ENCODE results near the gene DDX54.
"Not testable (repeated sequence)": the region's sequence is repeated elsewhere in the genome, so short reads cannot be mapped to it uniquely, and the experiment has no call there.

DDX54 gene

DNA sequence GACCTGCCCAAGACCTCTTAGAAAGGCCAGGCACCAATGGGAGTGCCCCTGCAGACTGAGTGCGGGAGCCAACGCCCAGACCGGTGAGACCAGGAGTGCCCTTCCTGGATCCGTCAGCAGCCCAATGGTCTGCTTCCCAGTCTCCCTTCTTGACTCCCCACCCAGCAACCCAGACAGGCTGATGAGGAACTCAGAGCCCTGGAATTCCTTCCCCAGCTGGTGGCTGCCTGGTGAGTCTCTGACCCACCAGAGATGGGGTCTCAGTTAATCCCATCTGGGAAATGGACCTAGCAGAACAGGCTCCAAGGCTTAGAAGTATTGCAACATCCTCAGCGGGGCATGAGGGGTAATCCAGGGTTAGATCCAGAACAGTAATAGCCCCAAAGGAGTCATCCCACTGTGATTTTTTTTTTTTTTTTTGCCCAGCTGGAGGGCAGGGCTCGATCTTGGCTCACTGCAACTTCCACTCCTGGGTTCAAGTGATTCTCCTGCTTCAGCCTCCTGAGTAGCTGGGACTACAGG is 48.2 kb downstream of the DDX54 start:
- peak; percentile 15 for DNase-seq

DNA sequence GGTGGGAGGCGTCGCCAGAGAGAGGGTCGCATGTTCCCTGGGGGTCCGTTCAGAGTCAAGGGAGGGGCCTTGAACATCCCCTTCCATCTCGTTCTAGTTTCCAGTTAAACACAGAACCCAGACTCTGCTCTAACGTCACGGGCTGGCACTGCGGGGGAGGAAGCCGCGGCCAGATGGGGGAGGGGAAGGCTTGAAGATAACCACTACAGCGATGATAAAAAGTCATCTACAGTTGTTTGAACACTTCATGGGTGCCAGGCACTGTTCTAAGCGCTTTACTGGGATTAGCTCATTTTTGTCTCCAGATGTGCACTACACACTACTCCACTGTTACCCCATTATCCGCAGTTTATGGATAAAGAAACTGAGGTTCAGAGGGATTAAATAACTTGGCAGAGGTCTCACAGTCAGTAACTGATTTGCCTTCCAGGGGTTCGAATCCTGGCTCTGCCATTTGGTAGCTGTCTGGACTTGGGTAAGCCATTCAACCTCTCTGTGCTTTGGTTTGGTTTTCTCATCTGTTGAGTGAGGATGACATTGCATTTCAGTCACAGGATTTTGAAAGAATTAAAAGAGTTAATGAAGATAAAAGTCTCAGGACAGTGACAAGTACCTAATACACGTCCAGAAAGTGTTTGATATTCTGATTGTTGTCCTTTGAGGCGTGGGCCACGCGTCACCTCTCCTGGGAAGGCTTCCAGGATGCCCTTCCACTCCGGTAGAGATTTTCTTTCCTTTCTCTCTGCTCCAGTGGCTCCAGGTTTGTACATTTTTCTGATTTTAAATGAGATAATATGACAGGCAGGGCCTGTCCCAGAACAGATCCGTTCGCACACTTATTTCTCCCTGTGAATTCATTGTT is 48.9 kb downstream of the DDX54 start:
- peak; percentile 66 for DNase-seq

DNA sequence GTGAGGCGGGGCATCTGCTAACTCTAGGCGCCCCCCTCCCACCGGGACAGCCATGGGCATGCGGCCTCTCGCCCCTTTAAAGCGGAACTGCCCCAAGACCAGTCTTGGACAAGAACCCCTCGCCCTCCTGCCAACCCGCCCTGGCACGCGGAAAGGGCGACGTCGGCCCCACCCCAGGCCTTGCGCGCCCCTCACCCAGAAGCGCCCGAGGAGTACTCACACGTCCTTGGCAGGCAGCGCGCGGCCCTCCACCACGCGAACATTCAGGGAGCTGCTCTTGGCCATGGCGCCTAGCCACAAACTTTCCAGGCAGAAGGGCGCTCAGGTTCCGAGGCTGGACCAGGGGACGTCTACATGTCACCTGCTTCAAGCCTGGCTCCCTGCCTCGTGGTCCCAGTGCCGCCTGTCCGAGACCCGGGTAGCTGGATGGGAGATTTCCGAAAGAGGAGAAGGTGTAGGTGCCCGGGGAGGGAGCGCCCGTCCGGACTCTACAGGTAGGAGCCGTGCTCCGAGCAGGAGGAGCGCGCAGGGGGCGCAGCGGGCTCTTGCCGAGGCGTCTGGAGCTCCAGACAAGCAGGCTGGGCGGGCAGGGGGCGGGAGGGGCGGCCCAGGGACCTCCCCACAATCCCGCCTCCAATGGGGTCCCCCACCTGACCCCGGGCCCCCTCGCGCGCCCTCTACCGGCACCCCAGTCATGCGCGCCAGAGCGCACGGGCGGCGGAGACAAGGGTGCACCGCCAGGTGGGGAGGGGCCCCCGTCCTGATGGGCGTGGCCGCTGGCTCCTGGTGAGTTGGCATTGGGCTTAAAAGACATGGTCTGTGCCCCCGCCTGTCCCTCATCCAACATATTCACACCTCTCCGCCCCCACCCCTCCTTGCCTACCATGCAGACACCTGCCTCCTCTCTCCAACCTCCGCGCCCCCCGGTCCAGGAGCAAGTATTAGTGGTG is 49.8 kb downstream of the DDX54 start, which contains the start of gene RASAL1:
Gene RASAL1 (minus strand): TSS at position 584 of the 950 bp plus-strand sequence. CDS start 299 bp downstream, at position 285.
- peak; percentile 37 for DNase-seq

DNA sequence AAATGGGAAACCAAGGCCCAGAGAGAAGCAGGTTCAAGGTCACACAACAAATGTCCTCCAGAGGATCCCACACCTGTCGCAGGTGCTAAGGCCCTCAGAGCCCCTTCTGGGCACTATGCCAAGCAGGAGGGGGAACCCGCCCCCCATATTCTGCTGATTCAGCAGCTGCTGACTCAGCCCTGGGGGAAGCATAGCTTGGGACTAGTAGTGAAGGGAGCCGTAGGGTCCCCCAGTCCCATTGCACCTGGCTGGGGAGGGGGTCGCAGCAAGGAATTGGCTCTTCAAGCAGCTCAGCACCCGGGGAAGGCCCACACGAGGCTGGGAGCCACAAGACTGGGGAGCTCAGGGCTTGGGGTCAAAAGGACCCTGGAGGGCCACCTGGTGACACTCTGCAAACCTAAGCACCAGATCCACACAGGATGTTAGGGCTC is 50.7 kb downstream of the DDX54 start:
- no peak for DNase-seq

DNA sequence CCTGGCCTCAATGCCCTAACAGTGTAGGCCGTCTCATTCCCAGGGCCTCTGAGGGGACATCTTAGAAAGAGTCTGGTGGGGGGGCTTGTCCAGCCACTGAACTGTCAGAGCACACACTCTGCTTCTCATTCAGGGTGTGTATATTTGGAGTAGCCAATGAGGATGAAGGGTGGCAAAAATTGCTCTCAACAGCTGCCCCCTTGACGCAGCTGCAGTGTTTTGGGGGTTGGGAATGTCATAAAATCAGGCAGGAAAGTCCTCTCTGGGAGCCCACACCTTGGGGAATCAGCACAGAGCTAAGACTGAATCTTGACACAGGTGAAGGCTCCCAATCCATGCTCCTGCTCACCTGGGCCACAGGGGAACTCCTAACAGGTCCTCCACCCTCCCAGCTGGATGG is 51.2 kb downstream of the DDX54 start:
- DNase-seq, result no peak

DNA sequence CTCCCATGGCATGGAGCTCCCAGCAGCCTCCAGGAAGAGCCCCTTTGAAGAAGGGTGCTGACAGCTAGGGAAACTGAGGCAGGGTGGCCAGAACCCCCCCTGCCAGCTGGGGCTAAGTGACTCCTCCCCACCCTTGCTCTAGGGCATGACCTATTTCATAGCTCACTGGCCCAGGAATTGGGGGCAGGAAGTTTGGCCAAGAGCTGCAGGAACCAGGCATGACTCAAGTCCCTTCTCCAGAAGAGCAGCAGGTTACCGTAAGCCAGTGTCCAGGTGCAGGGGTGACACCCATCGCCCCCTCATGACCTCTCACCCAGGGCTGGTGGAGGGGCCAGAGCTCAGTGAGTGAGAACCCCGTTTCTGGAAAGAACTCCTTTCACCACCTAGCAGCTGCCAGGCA is 51.6 kb downstream of the DDX54 start:
- DNase-seq, result no peak

DNA sequence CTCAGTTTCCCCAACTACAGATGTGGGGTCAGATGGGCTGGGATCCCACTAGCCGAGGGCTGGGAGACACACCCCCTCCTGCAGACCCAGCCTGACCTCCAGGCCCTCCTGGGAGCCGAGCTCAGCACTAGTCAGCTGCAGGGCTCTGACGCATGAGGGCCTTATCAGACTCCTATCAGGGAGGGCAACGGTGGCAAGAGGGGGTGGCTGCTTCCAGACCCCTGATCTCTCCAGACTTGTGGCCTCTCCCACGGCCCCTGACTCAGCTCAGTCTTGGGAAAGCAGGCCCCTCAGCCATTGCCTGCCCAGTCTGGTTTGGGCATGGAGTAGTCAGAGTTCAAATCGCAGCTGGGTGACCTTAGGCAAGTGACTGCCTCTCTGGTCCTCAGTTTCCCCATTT is 52.2 kb downstream of the DDX54 start:
- no peak for DNase-seq

DNA sequence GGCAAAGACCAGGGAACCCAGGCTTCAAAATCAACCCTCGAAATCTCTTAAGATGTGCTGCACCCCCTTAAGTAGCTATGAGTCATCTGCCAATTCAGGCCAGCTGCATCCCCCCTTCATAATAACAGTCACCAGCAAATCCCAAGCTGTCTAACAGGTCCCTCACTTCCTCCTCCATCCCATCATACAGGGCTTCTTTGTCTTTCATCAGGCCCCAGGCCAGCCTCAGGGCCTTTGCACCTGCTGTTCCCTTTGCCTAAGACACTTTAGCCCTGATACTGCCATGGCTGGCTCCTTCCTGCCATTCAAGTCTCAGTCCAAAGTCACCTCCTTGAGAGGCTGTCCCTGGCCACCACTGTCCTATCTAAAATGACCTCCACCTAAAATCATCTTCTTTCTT is 53.7 kb downstream of the DDX54 start:
- DNase-seq, result no peak

DNA sequence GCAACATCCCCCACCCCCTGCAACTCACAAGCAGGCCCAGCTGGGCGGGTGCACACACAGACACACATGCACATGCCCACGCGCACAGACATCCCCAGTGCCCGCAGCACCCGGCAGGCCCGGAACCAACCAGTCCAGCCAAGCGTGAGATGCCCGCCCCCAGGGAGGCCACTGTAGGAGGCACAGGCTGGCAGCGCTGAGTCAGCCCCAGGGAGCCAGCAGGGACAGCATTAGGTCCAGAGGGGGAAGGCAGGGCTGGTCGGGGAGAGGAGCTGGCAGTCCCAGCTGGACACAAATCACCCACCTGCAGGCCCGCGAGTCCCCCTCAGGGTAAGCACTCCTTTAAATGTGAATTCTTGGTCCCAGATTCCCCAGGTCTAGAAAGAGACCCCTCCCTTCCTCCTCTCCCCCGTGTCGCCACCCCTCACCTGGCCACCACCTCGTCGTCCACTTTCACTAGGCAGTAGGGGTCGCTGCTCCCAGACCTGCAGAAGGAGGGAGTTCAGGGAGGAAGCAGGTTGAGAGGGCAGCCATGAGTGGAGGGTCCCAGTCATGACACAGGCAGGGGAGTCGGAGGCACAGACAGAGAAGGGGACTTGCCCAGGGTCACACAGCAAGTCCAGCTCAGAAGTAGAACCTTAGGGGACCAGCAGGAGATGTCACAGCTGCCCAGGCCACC is 54.7 kb downstream of the DDX54 start:
- no peak for DNase-seq

DNA sequence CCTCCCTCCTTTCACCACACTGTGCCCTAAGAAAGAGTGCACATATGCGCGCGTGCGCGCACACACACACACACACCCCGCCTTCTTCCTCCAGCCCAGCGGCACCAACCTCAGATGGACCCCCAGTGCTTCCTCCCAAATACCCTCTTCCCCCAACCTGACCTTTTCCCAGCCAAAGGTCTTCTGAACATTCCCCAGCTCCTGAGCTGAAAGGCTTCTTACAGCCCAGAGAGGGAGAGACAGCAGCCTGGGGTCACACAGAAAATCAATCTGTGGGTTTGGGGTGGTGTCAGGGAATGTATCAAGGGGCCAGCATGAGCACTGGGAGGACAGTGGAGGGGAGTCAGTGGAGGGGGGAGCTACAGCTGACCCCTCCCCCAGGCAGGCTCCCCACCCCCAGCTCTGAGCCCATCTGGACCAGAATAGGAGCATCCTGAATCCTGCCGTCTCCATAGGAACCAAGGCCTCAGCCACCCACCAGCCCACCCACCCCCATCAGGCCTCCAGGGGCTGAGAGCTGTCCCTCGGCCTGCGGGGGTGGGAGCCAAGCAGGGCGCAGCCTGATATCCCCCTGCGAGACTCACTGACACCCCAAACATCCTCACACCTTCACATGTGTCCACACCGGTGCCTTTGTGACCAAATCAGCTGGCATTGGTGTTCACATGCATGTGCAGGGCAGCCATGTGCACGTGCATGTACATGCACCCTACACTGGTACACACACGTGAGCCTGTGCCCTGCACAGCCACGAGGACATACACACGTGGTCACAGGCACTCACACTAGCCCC is 55.4 kb downstream of the DDX54 start:
- DNase-seq, result no peak

DNA sequence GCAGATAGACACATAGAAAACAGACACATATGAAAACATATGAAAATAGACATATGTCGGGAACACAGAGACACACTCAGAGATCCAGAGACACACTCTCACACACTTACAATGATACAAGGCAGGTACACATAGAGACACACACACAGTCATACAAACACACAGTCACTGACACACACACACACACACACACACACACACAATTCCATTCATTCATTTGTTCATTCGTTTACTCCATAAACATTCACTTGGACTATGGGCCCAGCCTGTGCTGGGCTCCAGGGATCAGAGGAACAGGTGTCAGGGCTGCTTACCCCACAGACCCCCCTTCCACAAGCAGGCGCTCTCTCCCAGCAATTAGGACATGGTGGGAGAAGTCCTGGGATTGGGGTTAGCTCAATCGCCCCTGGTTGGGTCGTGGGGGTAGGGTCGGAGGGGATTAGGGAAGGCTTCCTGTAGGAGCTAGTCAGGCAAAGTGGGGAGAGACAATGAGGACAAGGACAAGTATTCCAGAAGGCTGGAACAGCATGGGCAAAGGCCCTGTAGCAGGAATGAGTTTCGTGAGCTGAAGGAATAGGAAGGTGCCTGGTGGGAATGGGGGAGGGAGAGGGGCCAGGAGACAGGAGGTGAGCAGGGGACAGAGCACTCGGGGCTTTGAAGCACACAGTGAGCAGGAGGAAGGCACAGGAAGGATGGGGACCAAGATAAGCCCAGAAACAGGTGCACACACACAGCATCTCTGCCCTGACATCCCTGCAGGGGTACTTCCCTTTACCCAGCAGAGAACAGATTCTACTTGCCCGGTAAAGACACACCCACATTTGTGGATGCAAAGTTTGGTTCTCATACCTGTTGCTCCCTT is 56.2 kb downstream of the DDX54 start:
- DNase-seq, result no peak

DNA sequence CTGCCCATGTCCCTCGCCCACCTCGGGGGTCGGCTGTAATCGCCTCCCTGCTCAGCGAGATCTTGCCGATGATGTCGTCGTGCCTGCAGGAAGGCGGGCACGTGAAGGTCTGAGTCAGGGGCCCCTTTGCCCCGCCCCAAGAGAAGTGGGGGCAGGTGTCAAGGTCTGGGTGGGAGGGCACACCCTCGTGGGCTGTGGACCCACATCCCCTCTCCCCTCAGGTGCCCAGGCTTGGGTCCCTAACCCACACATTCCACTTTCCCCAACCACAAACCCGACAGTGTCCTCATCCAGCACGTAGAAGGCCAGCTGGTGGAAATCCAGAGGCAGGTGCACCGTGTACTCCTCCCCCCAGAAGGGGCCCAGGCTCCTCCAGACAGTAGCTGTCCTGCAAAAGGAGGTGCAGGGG is 57.5 kb downstream of the DDX54 start:
- DNase-seq, result no peak

DNA sequence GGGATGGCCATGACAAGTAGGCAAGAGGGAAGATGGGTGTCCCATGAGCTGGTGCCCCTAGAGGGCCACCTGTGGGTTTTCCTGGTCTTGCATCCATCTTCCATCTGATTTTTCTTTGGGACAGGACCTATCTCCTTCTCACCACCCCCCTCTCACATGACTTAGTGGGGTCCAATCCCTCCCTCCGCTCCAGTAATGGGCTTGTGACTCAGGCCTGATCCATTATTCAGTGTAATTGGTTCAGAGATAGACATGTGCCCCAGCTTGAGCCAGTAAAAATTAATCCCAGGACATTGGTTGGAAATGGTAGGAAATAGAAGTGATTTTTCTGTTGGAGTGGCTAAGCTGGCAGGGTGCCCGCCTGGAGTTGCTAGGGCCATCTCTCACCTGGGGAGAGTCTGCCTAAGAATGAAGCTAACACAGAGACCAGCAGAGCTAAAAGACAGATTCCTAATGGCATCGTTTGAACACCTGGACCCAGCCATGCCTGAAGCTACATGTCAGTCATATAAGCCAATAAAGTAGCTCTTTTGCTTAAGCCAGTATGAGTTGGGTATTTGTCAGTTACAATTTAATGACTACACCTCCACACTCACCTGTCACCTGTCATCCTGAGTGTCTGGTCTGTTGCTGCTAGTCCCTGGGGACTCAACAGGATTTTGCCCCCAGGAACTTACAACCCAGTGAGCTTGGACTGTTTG is 64.5 kb downstream of the DDX54 start:
- no peak for DNase-seq

DNA sequence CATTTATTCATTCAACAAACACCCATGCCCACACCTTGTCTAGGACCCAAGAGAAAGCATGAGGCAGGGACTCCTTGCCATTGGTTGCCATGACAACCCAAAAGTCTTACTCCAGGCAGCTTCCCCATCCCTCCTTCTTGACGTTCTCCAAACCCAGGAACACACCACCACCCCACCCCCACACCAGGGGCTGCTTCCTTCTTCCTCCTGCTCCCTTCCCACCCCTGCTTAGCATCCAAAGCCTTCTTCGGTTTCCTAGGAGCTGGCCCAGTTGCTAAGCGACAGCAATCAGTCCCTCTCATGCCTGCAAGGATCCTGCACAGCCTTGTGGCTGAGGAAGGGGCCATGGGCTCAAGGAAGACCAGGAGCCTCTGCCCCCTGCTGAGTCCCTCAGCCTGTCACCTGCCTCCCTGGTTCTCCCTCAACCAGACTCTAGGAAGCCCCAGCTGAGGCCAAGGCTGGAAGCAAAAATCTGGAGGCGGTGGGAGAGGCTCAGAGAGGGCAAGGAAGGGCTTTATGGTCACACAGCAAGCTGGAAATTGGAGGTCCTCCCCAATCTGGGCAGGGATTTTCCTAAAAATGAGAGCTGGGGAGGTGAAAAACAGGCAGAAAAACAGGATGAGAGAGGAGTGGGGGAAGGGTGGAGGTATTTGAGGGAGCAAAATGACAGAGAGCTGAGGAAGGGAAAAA is 65.2 kb downstream of the DDX54 start:
- DNase-seq, result no peak

DNA sequence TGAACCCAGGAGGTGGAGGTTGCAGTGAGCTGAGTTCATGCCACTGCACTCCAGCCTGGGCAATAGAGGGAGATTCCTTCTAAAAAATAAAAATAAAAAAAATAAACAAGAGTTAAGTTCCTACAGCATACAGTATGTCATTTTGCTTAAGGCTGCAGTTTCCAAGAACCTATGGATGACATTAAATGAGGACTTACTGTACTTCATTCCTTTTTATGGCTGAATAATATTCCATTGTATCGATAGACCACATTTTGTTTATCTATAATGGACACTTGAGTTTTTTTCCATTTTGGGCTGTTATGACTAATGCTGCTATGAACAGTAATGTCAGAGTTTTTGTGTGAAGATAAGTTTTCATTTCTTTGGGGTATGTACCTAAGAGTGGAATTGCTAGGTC is 67.1 kb downstream of the DDX54 start:
- no peak for DNase-seq

DNA sequence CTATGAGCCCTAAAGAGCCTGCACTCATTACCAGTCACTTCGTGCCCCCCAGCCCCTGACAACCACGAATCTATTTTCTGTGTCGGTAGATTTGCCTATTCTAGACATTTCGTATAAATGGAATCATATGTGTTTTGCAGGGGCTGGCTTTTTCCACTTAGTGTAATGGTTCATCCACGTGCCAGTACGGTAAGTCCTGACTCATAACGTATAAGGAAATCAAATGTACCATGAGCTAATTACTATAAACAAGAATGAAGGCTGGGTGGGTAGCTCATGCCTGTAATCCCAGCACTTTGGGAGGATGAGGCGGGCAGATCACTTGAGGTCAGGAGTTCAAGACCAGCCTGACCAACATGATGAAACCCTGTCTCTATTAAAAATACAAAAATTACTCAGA is 67.6 kb downstream of the DDX54 start:
- not testable (repeated sequence) for DNase-seq

DNA sequence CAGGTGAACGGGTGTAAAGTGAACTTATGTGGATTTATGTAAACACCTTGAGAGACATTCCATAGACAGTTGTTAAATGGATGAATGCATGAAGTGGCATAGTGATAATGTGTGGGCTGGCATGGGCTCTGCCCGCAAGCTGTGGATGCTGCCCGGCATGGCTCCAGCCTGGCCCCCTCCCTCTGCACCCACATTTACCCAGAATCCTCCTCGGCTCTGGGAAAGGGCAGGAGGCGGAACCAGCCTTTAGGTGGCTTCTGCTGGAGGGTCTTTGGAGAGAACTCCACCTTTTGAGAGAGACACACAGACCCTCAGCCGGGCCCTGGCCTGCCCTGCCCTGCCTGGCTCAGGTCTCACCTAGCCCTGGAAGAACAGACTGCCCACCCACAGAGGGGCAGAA is 68.4 kb downstream of the DDX54 start:
- no peak for DNase-seq

DNA sequence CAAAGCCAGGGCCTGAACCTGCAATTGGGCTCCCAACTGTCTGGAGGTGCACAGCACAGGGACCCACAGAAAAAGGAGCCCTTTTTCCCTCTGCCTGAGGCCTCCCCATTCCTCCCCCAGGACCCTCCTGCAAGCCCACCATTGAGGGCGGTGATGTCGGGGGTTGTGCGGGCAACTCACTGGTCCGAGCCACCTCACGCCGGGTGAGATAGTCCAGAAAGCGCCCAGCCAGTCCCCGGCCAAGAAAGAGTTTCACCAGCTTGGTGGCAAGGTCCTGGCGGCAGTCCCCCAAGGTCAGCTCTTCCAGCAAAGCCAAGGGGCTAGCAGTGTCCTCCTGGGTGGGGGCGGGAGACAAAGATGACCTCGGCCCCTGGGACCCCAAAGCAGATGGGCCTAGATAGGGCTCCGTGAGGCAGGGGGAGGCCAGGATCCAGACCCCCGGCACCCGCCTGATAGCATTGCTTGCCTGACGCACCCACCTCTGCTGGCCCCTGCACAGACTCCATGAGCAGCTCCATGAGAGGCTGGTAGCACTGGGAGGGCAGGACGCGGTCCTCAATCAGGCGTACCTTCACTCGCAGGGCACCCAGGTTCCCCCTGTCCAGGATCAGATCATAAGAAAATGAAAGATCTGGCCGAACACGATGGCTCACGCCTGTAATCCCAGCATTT is 69.7 kb downstream of the DDX54 start:
- DNase-seq, result no peak
